ENCODE data around the gene CCDC18.
A peak's percentile ranks its signal among the peaks of the same experiment; 100 is the strongest.
"Not testable (repeated sequence)": the region's sequence is repeated elsewhere in the genome, so short reads cannot be mapped to it uniquely, and the experiment has no call there.

The CCDC18 gene

DNA sequence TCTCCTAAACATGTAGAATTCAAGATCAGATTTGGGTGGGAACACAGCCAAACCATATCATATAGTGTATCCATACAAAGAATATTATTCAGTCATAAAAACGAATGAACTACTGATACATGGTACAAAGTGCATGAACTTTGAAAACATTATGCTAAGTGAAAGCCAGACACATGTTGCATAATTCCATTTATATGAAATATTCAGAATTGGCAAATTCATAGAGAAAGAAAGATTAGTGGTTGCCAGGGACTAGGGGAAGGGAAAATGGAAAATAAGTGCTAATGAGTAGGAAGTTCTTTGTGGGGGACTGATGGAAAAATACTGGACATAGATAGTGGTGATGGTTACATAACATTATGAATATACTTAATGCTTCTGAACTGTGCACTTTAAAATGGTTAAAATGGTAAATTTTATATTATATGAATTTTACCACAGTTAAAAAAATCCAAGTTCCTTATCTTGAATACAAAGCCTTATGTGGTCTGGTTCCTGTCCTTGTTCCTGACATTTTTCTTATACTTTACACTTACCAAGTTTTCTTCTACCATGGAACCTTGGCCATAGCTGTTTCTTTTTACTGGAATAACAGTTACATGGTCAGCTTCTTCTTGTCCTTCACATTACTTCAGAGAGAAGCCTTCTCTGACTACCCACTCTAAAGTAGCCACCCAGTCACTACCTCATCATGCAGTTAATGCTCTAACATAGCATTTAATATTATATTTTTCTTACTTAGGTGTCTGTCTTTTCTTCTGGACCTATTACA lies 64.0 kb downstream of the CCDC18 start:
- no peak for DNase-seq

- DNase-seq, result no peak
These were observed 71.4 kb downstream of the CCDC18 start for GRCh38 chr1:93251966-93252365.

DNA sequence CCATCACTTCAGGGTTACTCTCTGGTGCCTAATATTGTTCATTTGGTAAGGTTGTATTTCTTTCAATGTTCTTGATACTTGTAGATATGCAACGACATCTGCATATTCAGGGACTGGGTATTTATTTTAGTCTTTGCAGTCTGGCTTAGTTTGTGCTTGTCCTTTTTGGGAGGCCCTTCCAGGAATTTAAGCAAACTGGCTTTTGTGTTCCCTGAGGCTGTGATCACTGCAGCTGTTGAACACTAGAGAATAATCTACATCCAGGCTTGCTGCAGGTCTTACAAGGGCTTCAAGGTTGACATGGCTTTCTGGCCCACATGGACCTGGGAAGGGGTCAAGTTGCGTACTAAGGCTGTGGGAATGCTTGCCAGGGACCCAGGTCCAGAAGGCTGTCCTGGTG lies 72.1 kb downstream of the CCDC18 start:
- DNase-seq, result no peak

DNA sequence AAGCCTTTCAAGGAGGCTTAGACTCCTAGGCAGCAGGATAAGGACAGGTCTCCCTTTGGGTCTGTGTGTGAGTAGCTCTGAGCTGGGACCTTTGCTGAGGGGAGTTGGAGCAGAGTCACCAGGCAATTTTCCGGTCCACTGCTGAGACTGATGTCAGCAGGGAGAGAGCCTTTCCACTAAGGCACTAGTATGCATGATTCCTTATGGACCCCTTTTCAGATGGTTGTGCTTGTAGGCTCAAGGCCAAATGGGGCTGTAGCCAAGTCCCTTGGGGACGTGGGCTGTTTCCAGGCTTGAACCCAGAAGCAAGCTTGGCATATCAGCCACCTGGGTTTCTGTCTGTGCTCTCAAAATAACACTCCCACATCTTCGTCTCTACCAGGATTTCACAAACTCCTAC lies 73.0 kb downstream of the CCDC18 start:
- DNase-seq, result no peak

GRCh38 chr1:93255222-93256079 lies 74.9 kb downstream of the CCDC18 start:
- DNase-seq, result no peak

GRCh38 chr1:93256433-93256832 lies 75.9 kb downstream of the CCDC18 start:
- no peak for DNase-seq

DNA sequence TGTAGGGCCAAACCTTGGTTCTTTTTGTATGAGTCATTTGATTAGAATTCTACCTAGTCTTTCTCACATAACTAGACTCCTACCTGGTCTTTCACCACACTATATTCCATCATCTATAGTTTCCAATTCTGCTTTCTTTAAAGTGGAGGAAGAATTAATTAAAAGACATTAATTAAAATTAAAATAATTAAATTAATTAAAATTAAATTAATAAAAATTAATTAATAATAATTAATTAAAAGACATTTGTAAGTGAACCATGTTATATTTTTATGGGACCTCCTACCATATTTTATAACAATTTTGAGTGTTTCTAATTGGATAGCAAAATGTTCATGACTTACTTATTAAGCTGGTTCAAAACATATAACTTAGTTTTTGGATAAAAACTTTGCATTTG lies 77.4 kb downstream of the CCDC18 start:
- no peak for DNase-seq

- DNase-seq, result not testable (repeated sequence)
These were observed 80.2 kb downstream of the CCDC18 start for GRCh38 chr1:93260726-93261125.

DNA sequence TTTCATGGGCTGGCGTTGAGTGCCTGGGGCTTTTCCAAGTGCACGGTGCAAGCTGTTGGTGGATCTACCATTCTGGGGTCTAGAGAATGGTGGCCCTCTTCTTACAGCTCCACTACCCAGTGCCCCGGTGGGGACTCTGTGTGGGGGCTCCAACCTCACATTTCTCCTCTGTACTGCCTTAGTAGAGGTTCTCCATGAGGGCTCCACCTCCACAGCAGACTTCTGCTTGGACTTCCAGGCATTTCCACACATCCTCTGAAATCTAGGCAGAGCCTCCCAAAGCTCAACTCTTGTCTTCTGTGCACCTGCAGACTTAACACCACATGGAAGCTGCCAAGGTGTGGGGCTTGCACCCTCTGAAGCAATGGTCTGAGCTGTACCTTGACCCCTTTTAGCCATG lies 82.1 kb downstream of the CCDC18 start:
- DNase-seq, result no peak

- not testable (repeated sequence) for DNase-seq
These were observed 88.4 kb downstream of the CCDC18 start for GRCh38 chr1:93268888-93269287.

GRCh38 chr1:93275262-93275633 lies 94.7 kb downstream of the CCDC18 start:
- DNase-seq, result not testable (repeated sequence)

GRCh38 chr1:93275634-93276295 lies 95.2 kb downstream of the CCDC18 start:
- no peak for DNase-seq

- not testable (repeated sequence) for DNase-seq
These were observed 97.0 kb downstream of the CCDC18 start for GRCh38 chr1:93277530-93277929.

- DNase-seq, result no peak
These were observed 103.0 kb downstream of the CCDC18 start for GRCh38 chr1:93283496-93283895.

GRCh38 chr1:93288558-93288957 lies 108.0 kb downstream of the CCDC18 start:
- DNase-seq, result no peak

GRCh38 chr1:93296555-93297154 lies 116.1 kb downstream of the CCDC18 start:
- no peak for DNase-seq

GRCh38 chr1:93301131-93301530 lies 120.6 kb downstream of the CCDC18 start:
- DNase-seq, result no peak

- no peak for DNase-seq
These were observed 121.6 kb downstream of the CCDC18 start for GRCh38 chr1:93302078-93302477.

- DNase-seq, result peak; percentile 18
These were observed 124.2 kb downstream of the CCDC18 start for GRCh38 chr1:93304716-93305138.

GRCh38 chr1:93306920-93307319 lies 126.4 kb downstream of the CCDC18 start:
- DNase-seq, result no peak

- DNase-seq, result no peak
These were observed 132.5 kb downstream of the CCDC18 start for GRCh38 chr1:93313026-93313425.

- DNase-seq, result no peak
These were observed 136.7 kb downstream of the CCDC18 start for GRCh38 chr1:93317207-93317606.

- DNase-seq, result no peak
These were observed 137.4 kb downstream of the CCDC18 start for GRCh38 chr1:93317943-93318342.
